ENCODE data around the gene TNFSF8.
A peak's percentile ranks its signal among the peaks of the same experiment; 100 is the strongest.

The TNFSF8 gene

DNA sequence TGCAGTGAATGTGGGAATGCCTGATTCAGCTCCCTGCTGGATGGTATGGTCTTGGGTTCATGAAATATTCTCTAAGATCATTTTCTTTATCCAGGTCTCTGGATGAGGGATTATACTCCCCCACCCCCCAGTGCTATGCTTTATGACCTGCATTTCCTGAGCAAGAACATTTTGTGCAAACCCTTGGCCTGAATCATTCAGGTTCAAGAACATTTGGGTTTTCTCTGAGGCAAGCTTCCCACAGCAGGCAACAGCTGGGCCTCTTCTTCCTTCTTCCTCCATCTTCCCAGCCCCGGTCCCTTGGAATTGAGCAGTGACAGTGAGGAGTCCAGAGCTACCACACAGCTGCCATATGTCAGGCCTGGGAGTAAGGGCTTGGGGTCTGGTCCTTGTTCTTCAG is 65.9 kb downstream of the TNFSF8 start:
- DNase-seq: no peak

DNA sequence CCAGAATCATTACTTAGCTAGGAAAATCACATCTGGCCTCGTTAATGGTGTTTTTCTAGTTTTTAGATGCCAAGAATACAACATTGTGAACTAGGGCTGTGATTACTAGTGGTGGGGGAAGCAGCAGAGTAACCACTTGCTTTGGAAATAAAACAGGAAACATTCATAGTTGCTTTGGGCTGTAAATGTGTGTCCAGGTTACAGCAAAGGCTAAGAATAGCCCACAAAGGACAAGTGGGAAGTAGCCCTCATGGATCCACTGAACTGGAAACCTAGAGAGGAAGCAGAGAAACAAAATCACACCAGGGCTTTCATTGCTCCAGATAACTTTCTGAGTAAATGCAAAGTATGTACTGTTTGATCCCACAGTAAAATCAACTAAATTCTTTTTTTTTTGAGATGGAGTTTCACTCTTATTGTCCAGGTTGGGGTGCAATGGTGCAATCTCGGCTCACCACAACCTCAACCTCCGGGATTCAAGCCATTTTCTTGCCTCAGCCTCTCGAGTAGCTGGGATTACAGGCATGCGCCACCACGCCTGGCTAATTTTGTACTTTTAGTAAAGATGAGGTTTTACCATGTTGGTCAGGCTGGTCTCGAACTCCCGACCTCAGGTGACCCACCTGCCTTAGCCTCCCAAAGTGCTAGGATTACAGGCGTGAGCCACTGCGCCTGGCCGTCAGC is 68.3 kb downstream of the TNFSF8 start:
- DNase-seq: peak; percentile 8

DNA sequence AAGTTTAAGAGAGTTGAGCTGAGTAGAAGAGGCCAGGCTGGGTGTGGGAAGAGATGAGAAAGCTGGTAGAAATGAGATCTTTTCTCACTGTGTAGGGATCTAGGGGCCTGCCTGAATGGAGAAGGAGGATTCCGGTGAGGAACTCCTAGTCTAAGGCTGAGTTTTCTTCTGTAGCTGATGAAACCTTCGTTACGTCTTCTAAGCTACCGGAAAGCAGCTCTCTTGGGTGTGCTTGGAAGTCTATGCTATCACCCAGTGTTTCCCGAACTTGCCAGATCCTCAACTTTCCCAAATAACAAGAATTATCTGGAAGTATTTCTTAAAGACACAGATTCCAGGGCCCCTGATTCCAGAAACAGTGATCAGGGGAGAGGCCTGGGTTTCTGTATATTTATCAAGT is 69.1 kb downstream of the TNFSF8 start:
- no peak for DNase-seq

GRCh38 chr9:114860187-114860586 is 70.2 kb downstream of the TNFSF8 start:
- DNase-seq: no peak

GRCh38 chr9:114856942-114857315 is 73.5 kb downstream of the TNFSF8 start:
- no peak for DNase-seq

- DNase-seq: no peak
Observed at GRCh38 chr9:114856215-114856941, 74.0 kb downstream of the TNFSF8 start.

- no peak for DNase-seq
Observed at GRCh38 chr9:114855488-114855887, 74.9 kb downstream of the TNFSF8 start.

- no peak for DNase-seq
Observed at GRCh38 chr9:114854736-114855355, 75.5 kb downstream of the TNFSF8 start.

GRCh38 chr9:114853071-114853855 is 77.1 kb downstream of the TNFSF8 start:
- no peak for DNase-seq

- DNase-seq: no peak
Observed at GRCh38 chr9:114852050-114852594, 78.3 kb downstream of the TNFSF8 start.

- DNase-seq: no peak
Observed at GRCh38 chr9:114851306-114851705, 79.1 kb downstream of the TNFSF8 start.
